Upper lobe of left lung (tissue), 4 donors: ENCODE results near the gene TUBGCP6.

Source experiments
- EP300 ChIP-seq, 4 donors: sonication (generic); formaldehyde crosslinking; IDR thresholded peaks; one replicate each; pipeline ENCODE4 v1.5.1; 2017; ENCODE audit warnings: antibody characterized with exemption in 4 of 4, control low read depth in 2 of 4
- POLR2AphosphoS5 ChIP-seq, 2 donors: sonication (generic); formaldehyde crosslinking; IDR thresholded peaks; one replicate each; pipeline ENCODE4 v1.5.1; 2017; ENCODE audit warnings: antibody characterized with exemption in 2 of 2
- TF ChIP-seq, protein P1 (sequence below), 6 experiments: fragments of 450-650 bp in 4 of 6; fragments of 200-600 bp in 2 of 6; sonication (generic) in 2 of 6; IDR thresholded peaks; one replicate each; pipeline ENCODE4 v1.5.1; 2016 to 2019; ENCODE audit warnings: antibody characterized with exemption in 6 of 6

DNA sequence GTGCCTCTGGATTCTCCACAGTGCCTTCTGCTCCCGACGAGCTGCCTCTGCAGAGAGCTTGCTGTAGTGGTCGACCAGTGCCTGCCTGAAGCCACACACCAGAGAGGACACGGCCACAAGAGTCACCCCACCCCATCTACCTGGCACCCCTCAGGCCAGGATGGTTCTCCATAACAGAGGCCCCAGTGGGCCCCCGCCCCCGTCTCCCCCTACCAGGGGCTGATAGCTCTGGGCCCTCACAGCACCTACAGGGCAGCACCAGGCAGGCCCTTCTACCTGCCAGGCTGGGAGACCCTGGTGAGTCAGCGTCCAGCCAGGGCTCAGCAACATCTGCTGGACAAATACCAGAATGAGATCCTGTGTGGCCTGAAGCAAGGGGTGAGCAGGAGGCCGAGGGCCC, 22.3 kb downstream of the TUBGCP6 start:
- no peak for TF ChIP-seq POLR2AphosphoS5 (IDR thresholded peaks at IDR 0.05)
- TF ChIP-seq, protein P1, sequence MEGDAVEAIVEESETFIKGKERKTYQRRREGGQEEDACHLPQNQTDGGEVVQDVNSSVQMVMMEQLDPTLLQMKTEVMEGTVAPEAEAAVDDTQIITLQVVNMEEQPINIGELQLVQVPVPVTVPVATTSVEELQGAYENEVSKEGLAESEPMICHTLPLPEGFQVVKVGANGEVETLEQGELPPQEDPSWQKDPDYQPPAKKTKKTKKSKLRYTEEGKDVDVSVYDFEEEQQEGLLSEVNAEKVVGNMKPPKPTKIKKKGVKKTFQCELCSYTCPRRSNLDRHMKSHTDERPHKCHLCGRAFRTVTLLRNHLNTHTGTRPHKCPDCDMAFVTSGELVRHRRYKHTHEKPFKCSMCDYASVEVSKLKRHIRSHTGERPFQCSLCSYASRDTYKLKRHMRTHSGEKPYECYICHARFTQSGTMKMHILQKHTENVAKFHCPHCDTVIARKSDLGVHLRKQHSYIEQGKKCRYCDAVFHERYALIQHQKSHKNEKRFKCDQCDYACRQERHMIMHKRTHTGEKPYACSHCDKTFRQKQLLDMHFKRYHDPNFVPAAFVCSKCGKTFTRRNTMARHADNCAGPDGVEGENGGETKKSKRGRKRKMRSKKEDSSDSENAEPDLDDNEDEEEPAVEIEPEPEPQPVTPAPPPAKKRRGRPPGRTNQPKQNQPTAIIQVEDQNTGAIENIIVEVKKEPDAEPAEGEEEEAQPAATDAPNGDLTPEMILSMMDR (IDR thresholded peaks at IDR 0.05) = no peak
- TF ChIP-seq EP300 (IDR thresholded peaks at IDR 0.05) = no peak
